ENCODE results near the gene EFCAB13. TPM values are rescaled to one million over a fixed set of nuclear protein-coding genes. Genes with fewer than 3 reads are reported as not detected.

The EFCAB13 gene
- total RNA-seq, 1 experiment from 2014 or later = 7.1 TPM

DNA sequence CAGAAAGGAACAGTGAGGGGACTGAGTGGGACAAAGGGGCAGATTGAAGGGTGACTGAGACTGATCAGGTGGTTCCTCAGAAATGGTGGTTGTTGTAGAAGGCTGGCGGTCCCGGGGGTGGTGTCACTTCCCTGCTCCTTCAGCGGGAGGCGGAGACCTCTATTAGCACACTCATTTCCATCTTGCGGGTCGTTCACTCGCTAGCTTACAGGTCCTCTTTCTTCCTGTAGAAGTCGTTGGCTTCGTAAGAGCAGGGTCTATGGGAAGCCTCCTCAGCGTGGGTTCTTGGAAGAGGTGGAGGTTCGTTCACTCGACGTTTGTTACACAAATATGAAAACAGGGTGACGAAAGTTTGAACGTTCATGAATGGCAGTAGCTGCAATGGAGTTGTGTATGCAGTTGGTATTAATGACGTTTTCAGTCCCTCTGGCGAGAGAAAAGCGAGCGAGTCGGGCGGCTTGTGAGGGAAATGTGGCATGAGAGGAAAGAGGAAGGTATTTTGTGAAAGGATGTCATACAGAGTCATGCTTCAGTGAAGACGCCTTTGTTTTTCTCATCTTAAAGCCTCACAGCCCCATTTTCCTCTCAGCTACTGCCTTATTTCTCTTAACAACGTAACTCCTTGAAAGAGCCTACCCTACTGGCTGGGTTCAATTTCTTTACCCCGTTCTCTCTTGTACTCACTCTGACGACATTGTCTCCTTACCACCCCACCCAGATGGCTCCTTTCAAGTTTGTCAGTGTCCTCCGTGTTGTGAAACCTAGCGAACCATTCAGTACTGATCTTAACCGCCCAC, 667 bp downstream of the EFCAB13 start:
- ATAC-seq = peak; percentile 76
- no peaks in the 10 kb centered on the region for H3K9me3 ChIP-seq (ENCODE audit: control insufficient read depth, insufficient read depth, low read depth, low read length)
- POLR2A ChIA-PET = interaction anchor here (0.6 kb wide), 1 partner anchor 135 kb away, joined by 10 read pairs; no protein-coding TSS in a partner anchor
- no peaks in the 10 kb centered on the region for H3K27me3 ChIP-seq (ENCODE audit: control insufficient read depth, insufficient read depth, low read length)
- peak; percentile 30 for DNase-seq (ENCODE audit: low read depth, low spot score)
- BruUV-seq (replicated peaks) = TSS peak; percentile 97
- H3K4me3 ChIP-seq (ENCODE audit: low read depth in 2 of 2, low read length in 2 of 2) = peak overlapping the region; percentile 67 to 90
- no peaks in the 10 kb centered on the region for H3K36me3 ChIP-seq (ENCODE audit: control insufficient read depth, insufficient read depth, low read length)
- H3K27ac ChIP-seq (ENCODE audit: low read length) = peak overlapping the region; percentile 95
- intact Hi-C loops (cut with micrococcal nuclease; ENCODE audit: unreplicated experiment) (no loop called here), in situ Hi-C loops (cut with HindIII; ENCODE audit: low pct_unique_long_range_greater_than_20kb, low sequenced_read_pairs) (no loop called here)
- no peaks in the 10 kb centered on the region; the same call in 1 of the 2 replicates for H3K4me1 ChIP-seq (ENCODE audit: control insufficient read depth, insufficient read depth, low read length)
- no peak for TF ChIP-seq CTCF (IDR thresholded peaks at IDR 0.05)
- TF ChIP-seq POLR2AphosphoS5 (IDR thresholded peaks at IDR 0.05; ENCODE audit: low read depth, low read length) = peak; percentile 10; the same call in 1 of the 2 replicates
- CTCF ChIA-PET = no interaction called here

DNA sequence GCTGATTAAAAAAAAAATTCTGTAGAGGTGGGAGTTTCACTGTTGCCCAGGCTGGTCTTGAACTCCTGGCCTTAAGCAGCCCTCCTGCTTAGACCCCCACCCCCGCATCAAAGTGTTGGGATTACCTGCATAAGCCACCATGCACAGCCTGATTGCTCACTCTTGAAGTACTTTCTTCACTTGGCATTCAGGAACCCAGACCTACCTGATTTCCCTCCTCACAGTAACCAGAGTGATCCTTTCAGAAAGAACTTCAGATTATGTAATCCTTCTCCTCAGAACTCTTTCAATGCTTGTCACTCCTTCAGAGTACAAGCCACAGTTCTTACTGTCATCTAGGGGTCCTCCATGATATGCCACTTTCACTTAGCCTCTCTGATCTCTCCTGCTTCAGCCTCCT, 1.4 kb downstream of the EFCAB13 start:
- no peak for ATAC-seq
- no TSS peak for BruUV-seq (replicated peaks)
- H3K4me3 ChIP-seq (ENCODE audit: low read depth in 2 of 2, low read length in 2 of 2) = peak overlapping the region in 1 of 2 experiments; percentile 90; a peak in 1 of 4 replicates
- TF ChIP-seq, protein P1, sequence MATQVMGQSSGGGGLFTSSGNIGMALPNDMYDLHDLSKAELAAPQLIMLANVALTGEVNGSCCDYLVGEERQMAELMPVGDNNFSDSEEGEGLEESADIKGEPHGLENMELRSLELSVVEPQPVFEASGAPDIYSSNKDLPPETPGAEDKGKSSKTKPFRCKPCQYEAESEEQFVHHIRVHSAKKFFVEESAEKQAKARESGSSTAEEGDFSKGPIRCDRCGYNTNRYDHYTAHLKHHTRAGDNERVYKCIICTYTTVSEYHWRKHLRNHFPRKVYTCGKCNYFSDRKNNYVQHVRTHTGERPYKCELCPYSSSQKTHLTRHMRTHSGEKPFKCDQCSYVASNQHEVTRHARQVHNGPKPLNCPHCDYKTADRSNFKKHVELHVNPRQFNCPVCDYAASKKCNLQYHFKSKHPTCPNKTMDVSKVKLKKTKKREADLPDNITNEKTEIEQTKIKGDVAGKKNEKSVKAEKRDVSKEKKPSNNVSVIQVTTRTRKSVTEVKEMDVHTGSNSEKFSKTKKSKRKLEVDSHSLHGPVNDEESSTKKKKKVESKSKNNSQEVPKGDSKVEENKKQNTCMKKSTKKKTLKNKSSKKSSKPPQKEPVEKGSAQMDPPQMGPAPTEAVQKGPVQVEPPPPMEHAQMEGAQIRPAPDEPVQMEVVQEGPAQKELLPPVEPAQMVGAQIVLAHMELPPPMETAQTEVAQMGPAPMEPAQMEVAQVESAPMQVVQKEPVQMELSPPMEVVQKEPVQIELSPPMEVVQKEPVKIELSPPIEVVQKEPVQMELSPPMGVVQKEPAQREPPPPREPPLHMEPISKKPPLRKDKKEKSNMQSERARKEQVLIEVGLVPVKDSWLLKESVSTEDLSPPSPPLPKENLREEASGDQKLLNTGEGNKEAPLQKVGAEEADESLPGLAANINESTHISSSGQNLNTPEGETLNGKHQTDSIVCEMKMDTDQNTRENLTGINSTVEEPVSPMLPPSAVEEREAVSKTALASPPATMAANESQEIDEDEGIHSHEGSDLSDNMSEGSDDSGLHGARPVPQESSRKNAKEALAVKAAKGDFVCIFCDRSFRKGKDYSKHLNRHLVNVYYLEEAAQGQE (IDR thresholded peaks at IDR 0.05; ENCODE audit: insufficient read depth in 1 of 2, low read depth in 2 of 2, low read length in 1 of 2) = no peak
- H3K27me3 ChIP-seq (ENCODE audit: control insufficient read depth, insufficient read depth, low read length) = no peaks in the 10 kb centered on the region
- intact Hi-C loops (cut with micrococcal nuclease; ENCODE audit: unreplicated experiment) (no loop called here), in situ Hi-C loops (cut with HindIII; ENCODE audit: low pct_unique_long_range_greater_than_20kb, low sequenced_read_pairs) (no loop called here)
- H3K4me1 ChIP-seq (ENCODE audit: control insufficient read depth, insufficient read depth, low read length) = no peaks in the 10 kb centered on the region; the same call in 1 of the 2 replicates
- peak overlapping the region; percentile 95 for H3K27ac ChIP-seq (ENCODE audit: low read length)
- no peaks in the 10 kb centered on the region; the same call in 1 of the 2 replicates for H3K36me3 ChIP-seq (ENCODE audit: control insufficient read depth, insufficient read depth, low read length)
- CTCF ChIA-PET = no interaction called here
- H3K9me3 ChIP-seq (ENCODE audit: control insufficient read depth, insufficient read depth, low read depth, low read length) = no peaks in the 10 kb centered on the region
- POLR2A ChIA-PET = interaction anchor here (0.6 kb wide), 1 partner anchor 136 kb away, joined by 10 read pairs; no protein-coding TSS in a partner anchor
- no peak for DNase-seq (ENCODE audit: low read depth, low spot score)

- no TSS peak for BruUV-seq (replicated peaks)
- intact Hi-C loops (cut with micrococcal nuclease; ENCODE audit: unreplicated experiment) (no loop called here), in situ Hi-C loops (cut with HindIII; ENCODE audit: low pct_unique_long_range_greater_than_20kb, low sequenced_read_pairs) (no loop called here)
- DNase-seq (ENCODE audit: low read depth, low spot score) (no peak), ATAC-seq (no peak)
- CTCF ChIA-PET = no interaction called here
- TF ChIP-seq CTCF (IDR thresholded peaks at IDR 0.05) = no peak
- TF ChIP-seq, protein P1 (IDR thresholded peaks at IDR 0.05; ENCODE audit: insufficient read depth in 1 of 2, low read depth in 2 of 2, low read length in 1 of 2) = no peak
- TF ChIP-seq SIN3A (IDR thresholded peaks at IDR 0.05; ENCODE audit: borderline replicate concordance, insufficient read depth, low read depth, low read length) = no peak
- no peak for TF ChIP-seq POLR2AphosphoS5 (IDR thresholded peaks at IDR 0.05; ENCODE audit: low read depth, low read length)
- no peak for TF ChIP-seq TCF7L2 (IDR thresholded peaks at IDR 0.05; ENCODE audit: low read depth, low read length)
- H3K27ac ChIP-seq (ENCODE audit: low read length) = no peak overlapping the region
- H3K4me3 ChIP-seq (ENCODE audit: low read depth in 2 of 2, low read length in 2 of 2) = no peak overlapping the region
- H3K9me3 ChIP-seq (ENCODE audit: control insufficient read depth, insufficient read depth, low read depth, low read length) = no peaks in the 10 kb centered on the region
- POLR2A ChIA-PET = no interaction called here
- no peaks in the 10 kb centered on the region for H3K27me3 ChIP-seq (ENCODE audit: control insufficient read depth, insufficient read depth, low read length)
- H3K36me3 ChIP-seq (ENCODE audit: control insufficient read depth, insufficient read depth, low read length) = no peaks in the 10 kb centered on the region; the same call in 1 of the 2 replicates
- H3K4me1 ChIP-seq (ENCODE audit: control insufficient read depth, insufficient read depth, low read length) = no peaks in the 10 kb centered on the region
These were observed 6.8 kb downstream of the EFCAB13 start for GRCh38 chr17:47330548-47330947.
